NCI-H2171 treated with DMSO at 0.1 percent for 48 hours (cell line): ENCODE measurements around the gene NAA38.

Experiments
- DNase-seq: peaks from one replicate; lab custom pipeline; 2025; lab: John Stamatoyannopoulos, UW

The NAA38 gene, protein sequence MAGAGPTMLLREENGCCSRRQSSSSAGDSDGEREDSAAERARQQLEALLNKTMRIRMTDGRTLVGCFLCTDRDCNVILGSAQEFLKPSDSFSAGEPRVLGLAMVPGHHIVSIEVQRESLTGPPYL

GRCh38 chr17:7856811-7857712, at the start of gene NAA38:
Gene NAA38, minus strand, starts transcription at chr17:7857559. Its CDS starts 96 bp downstream, at chr17:7857463.
- peak; percentile 100 for DNase-seq

DNA sequence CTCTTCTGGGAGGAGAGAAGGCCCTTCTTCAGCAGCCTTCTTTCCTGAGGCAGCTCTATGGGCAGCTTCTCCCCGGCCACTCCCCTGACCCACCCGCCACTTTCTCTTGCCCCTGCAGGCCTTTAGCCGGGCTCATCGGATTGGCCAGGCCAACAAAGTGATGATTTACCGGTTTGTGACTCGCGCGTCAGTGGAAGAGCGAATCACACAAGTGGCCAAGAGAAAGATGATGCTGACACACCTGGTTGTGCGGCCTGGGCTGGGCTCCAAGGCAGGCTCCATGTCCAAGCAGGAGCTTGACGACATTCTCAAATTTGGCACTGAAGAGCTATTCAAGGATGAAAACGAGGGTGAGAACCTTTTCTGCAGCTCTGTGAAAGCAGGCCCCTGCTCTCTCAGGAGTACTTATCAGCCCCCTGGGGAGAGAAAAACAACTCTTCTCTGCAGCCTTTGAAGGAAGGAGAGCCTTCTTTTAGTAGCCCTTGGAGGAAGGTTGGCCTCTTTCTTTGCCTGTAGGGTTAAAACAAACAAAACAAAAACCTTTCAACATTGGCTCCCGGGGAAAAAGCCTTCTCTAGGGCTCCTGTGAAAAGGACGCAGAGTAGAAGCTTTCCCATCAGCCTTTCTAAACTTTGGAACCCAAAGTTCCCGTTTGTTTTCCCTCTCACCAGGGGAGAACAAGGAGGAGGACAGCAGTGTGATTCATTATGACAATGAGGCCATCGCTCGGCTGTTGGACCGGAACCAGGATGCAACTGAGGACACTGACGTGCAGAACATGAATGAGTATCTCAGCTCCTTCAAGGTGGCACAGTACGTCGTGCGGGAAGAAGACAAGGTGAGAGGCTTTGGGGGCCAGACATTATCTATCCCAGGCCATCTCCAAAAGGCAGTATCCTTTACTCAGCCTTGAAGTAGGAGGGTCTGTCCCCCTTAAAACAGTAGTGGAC, 46.1 kb upstream of the NAA38 start:
- DNase-seq, result no peak

GRCh38 chr17:7897773-7898172, 40.4 kb upstream of the NAA38 start:
- peak; percentile 15 for DNase-seq

GRCh38 chr17:7897090-7897489, 39.7 kb upstream of the NAA38 start:
- no peak for DNase-seq

DNA sequence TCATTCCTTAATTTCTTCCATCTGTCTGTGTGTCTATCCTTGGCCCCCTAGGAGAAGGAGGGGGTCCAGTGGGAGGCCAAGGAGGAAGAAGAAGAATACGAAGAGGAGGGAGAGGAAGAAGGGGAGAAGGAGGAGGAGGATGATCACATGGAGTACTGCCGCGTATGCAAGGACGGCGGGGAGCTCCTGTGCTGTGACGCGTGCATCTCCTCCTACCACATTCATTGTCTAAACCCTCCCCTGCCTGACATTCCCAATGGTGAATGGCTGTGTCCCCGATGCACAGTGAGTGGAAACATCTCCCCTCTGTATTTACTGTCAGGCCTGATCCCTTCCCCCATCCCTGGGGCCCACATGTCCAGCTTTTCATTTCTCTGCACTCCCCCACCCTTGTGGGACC, 37.5 kb upstream of the NAA38 start:
- DNase-seq, result no peak

- DNase-seq, result no peak
Measured at GRCh38 chr17:7894226-7894625, 36.9 kb upstream of the NAA38 start.

- no peak for DNase-seq
Measured at GRCh38 chr17:7893187-7893880, 36.0 kb upstream of the NAA38 start.

- peak; percentile 92 for DNase-seq
Measured at GRCh38 chr17:7889166-7889955, 32.0 kb upstream of the NAA38 start.

GRCh38 chr17:7888184-7888920, 31.0 kb upstream of the NAA38 start, which contains the start of gene CHD3:
Gene CHD3, plus strand, starts transcription at chr17:7888789. Its CDS starts 212 bp downstream, at chr17:7889001.
- DNase-seq, result peak; percentile 72

- DNase-seq, result peak; percentile 100
Measured at GRCh38 chr17:7887482-7888183, 30.3 kb upstream of the NAA38 start.

DNA sequence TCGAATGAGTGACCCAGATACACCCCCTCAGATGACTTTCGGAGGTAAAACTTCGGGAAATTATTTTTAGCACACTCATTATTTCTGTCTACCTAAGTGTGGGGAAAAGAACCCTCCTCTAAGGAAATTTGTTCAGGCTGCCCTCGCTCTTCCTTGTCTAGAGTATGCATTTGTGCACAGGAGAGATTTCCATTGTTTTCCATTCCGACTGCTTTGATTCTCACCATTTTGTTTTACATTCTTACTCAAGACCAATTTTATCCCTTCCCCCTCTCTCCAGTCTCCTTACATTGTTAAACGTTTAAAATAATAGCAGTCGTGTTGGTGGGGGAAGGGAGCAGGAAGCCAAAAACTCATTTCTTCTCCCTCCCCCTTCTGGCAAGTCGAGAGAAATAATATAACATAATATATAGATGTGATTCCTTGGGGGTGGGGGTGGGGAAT, 29.7 kb upstream of the NAA38 start:
- no peak for DNase-seq

GRCh38 chr17:7886227-7887037, 29.1 kb upstream of the NAA38 start:
- peak; percentile 67 for DNase-seq

GRCh38 chr17:7885367-7886226, 28.2 kb upstream of the NAA38 start:
- DNase-seq, result peak; percentile 52

DNA sequence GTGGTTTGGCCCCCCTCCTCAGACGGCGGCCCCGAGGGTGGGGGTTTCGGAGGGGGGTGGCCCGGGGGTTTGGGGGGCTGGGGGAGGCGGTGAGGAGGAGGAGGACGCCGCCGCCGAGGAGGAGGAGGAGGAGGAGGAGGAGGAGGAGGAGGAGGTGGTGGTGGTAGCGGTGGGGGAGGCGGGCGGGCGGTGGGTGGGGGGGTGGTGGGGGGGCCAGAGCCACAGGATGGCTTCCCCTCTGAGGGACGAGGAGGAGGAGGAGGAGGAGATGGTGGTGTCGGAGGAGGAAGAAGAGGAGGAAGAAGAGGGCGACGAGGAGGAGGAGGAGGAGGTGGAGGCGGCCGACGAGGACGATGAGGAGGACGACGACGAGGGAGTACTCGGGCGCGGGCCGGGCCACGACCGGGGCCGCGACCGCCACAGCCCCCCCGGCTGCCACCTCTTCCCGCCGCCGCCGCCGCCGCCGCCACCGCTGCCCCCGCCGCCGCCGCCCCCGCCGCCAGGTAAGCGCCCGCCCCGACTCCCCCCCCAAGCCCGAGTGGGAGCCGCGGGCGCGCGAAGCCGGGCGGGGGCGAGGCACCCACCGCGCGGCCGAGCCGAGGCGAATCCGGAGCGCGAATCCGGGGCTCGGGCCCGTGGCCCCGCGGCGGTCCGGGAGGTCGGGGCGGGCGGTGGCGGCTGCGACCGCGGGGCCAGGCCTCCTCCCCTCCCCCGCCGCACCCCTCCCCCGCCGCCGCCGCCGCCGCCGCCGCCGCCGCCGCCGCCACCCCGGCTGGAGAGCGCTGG, 27.4 kb upstream of the NAA38 start:
- no peak for DNase-seq

- peak; percentile 74 for DNase-seq
Measured at GRCh38 chr17:7883781-7884386, 26.5 kb upstream of the NAA38 start.

GRCh38 chr17:7882629-7883028, 25.3 kb upstream of the NAA38 start:
- DNase-seq, result peak; percentile 71
